WTC11 (cell line): ENCODE measurements around the gene SNX5. TPM values are rescaled to one million over a fixed set of nuclear protein-coding genes. Genes with fewer than 3 reads are reported as not detected.

Experiments used
- ATAC-seq: fragments of 200-7000 bp; cut with Tn5 transposase; 2 replicates; pipeline ENCODE4 v1.10.0; 2021; ENCODE audit warnings: mild to moderate bottlenecking, moderate library complexity
- CTCF ChIA-PET: fragments of 300-600 bp; sonication (Branson Sonifier 250); formaldehyde crosslinking; loops from one replicate; lab custom pipeline; 2021; ENCODE audit warnings: antibody characterized with exemption; lab: Charles Lee
- POLR2A ChIA-PET: fragments of 350-600 bp; sonication (Branson Sonifier 250); formaldehyde crosslinking; loops from one replicate; lab custom pipeline; 2021; ENCODE audit warnings: antibody characterized with exemption; lab: Charles Lee
- DNase-seq: peaks from one replicate; pipeline ENCODE4 v3.0.0; 2021; ENCODE audit warnings: low spot score
- H3K27ac Mint-ChIP-seq: 2 replicates; pipeline ENCODE4 v1.8.0; 2021; ENCODE audit warnings: mixed read lengths
- H3K27me3 Mint-ChIP-seq: 2 replicates; pipeline ENCODE4 v1.8.0; 2021; ENCODE audit warnings: low read depth, mild to moderate bottlenecking, moderate library complexity, mixed read lengths
- H3K36me3 Mint-ChIP-seq: 2 replicates; pipeline ENCODE4 v1.8.0; 2021; ENCODE audit warnings: mixed read lengths
- H3K4me1 Mint-ChIP-seq: 2 replicates; pipeline ENCODE4 v1.8.0; 2022; ENCODE audit warnings: mixed read lengths
- H3K4me3 Mint-ChIP-seq: 2 replicates; pipeline ENCODE4 v1.8.0; 2021; ENCODE audit warnings: mild to moderate bottlenecking, moderate library complexity, mixed read lengths
- H3K9me3 Mint-ChIP-seq: 2 replicates; pipeline ENCODE4 v1.8.0; 2021; ENCODE audit warnings: mixed read lengths
- AFF4 ChIP-seq: sonication (generic); formaldehyde crosslinking; IDR thresholded peaks from 2 replicates; pipeline ENCODE4 v1.8.1; 2023; ENCODE audit warnings: mild to moderate bottlenecking, missing genetic modification reagents, borderline replicate concordance
- ATF6 ChIP-seq: sonication (generic); formaldehyde crosslinking; IDR thresholded peaks from 2 replicates; pipeline ENCODE4 v1.8.1; 2023; ENCODE audit warnings: mild to moderate bottlenecking, missing genetic modification reagents
- E2F1 ChIP-seq: sonication (generic); formaldehyde crosslinking; IDR thresholded peaks from 2 replicates; pipeline ENCODE4 v1.8.0; 2022; ENCODE audit warnings: mild to moderate bottlenecking, missing genetic modification reagents
- E2F5 ChIP-seq: sonication (generic); formaldehyde crosslinking; IDR thresholded peaks from 2 replicates; pipeline ENCODE4 v1.8.1; 2022; ENCODE audit warnings: mild to moderate bottlenecking, moderate library complexity, missing genetic modification reagents
- EMX1 ChIP-seq: fragments of 250-450 bp; sonication (Bioruptor Pico); IDR thresholded peaks from 2 replicates; pipeline ENCODE4 v1.8.0; 2021; ENCODE audit warnings: mild to moderate bottlenecking
- ETV6 ChIP-seq: sonication (generic); formaldehyde crosslinking; IDR thresholded peaks from 2 replicates; pipeline ENCODE4 v1.8.1; 2022; ENCODE audit warnings: mild to moderate bottlenecking, missing genetic modification reagents
- FOXP1 ChIP-seq: sonication (generic); formaldehyde crosslinking; IDR thresholded peaks from 2 replicates; pipeline ENCODE4 v1.8.0; 2022; ENCODE audit warnings: missing genetic modification reagents, mild to moderate bottlenecking, moderate library complexity, borderline replicate concordance
- GRHL2 ChIP-seq: fragments of 250-450 bp; sonication (Bioruptor Pico); IDR thresholded peaks from 2 replicates; pipeline ENCODE4 v1.8.0; 2022; ENCODE audit warnings: mild to moderate bottlenecking, moderate library complexity; ENCODE audit not compliant: insufficient replicate concordance, severe bottlenecking
- SMAD3 ChIP-seq: sonication (generic); formaldehyde crosslinking; IDR thresholded peaks from 2 replicates; pipeline ENCODE4 v1.8.0; 2022; ENCODE audit warnings: missing genetic modification reagents, mild to moderate bottlenecking, borderline replicate concordance
- SMAD4 ChIP-seq: sonication (generic); formaldehyde crosslinking; IDR thresholded peaks from 2 replicates; pipeline ENCODE4 v1.8.0; 2022; ENCODE audit warnings: mild to moderate bottlenecking, missing genetic modification reagents
- TCF7 ChIP-seq: sonication (generic); formaldehyde crosslinking; IDR thresholded peaks from 2 replicates; pipeline ENCODE4 v1.8.0; 2022; ENCODE audit warnings: mild to moderate bottlenecking, low read depth, missing genetic modification reagents, moderate library complexity
- TP53 ChIP-seq: sonication (generic); formaldehyde crosslinking; IDR thresholded peaks from 2 replicates; pipeline ENCODE4 v1.8.1; 2023; ENCODE audit warnings: mild to moderate bottlenecking, missing genetic modification reagents
- ZNF423 ChIP-seq: fragments of 250-450 bp; sonication (Bioruptor Pico); IDR thresholded peaks from 2 replicates; pipeline ENCODE4 v2.1.2; 2022; ENCODE audit warnings: mild to moderate bottlenecking, moderate library complexity
- ZNF425 ChIP-seq: fragments of 250-450 bp; sonication (Bioruptor Pico); conservative IDR thresholded peaks from 2 replicates; pipeline ENCODE4 v1.9.0; 2021; ENCODE audit warnings: mild to moderate bottlenecking
- ZSCAN18 ChIP-seq: fragments of 250-450 bp; sonication (Bioruptor Pico); IDR thresholded peaks from 2 replicates; pipeline ENCODE4 v2.1.2; 2022; ENCODE audit warnings: mild to moderate bottlenecking, moderate library complexity
- total RNA-seq: library from RNA; stranded (reverse); gene quantifications from 3 replicates; pipeline ENCODE4 v1.2.3, GENCODE V29; 2021

The SNX5 gene
- total RNA-seq, 1 experiment from 2014 or later: 192 TPM

GRCh38 chr20:17987988-17988387 lies 19.4 kb upstream of the SNX5 start:
- ATAC-seq: no peak
- H3K27ac Mint-ChIP-seq: no peak overlapping the region
- peaks cover 13% of the 10 kb centered on the region for H3K4me1 Mint-ChIP-seq

More at GRCh38 chr20:17987988-17988387, 19.4 kb upstream of the SNX5 start:
- H3K4me3 Mint-ChIP-seq: no peak overlapping the region
- H3K36me3 Mint-ChIP-seq: peaks cover 34% of the 10 kb centered on the region
- no peaks in the 10 kb centered on the region for H3K27me3 Mint-ChIP-seq
- no peak for TF ChIP-seq ZSCAN18 (CRISPR knock-in tag)
- TF ChIP-seq GRHL2: no peak
- no peak for TF ChIP-seq ZNF425 (CRISPR knock-in tag)
- TF ChIP-seq SMAD3 (CRISPR knock-in tag): no peak
- TF ChIP-seq TP53 (CRISPR knock-in tag): no peak
- TF ChIP-seq AFF4: no peak
- no peak for TF ChIP-seq SMAD4 (CRISPR knock-in tag)
- no peak for TF ChIP-seq ATF6 (CRISPR knock-in tag)
- no peak for TF ChIP-seq FOXP1
- no peak for TF ChIP-seq E2F1
- no peak for TF ChIP-seq EMX1 (CRISPR knock-in tag)
- TF ChIP-seq ZNF423: no peak
- TF ChIP-seq ETV6: no peak
- no peak for TF ChIP-seq TCF7 (CRISPR knock-in tag)
- TF ChIP-seq E2F5 (CRISPR knock-in tag): no peak
- TF ChIP-seq, all 79 proteins: peak for 0
- ChIA-PET POLR2A (no interaction called here), CTCF (no interaction called here)
- no peaks in the 10 kb centered on the region for H3K9me3 Mint-ChIP-seq
- no peak for DNase-seq
